GM12878 (cell line): ENCODE results near the gene HLA-F. TPM values are rescaled to one million over a fixed set of nuclear protein-coding genes. Genes with fewer than 3 reads are reported as not detected.

Experiments used
- ATF3 ChIP-seq: IDR thresholded peaks from 2 replicates; pipeline ENCODE4 v1.6.1; 2011; ENCODE audit warnings: low read depth, mild to moderate bottlenecking, low read length, moderate library complexity, borderline replicate concordance; ENCODE audit errors: extremely low read depth
- ATF7 ChIP-seq: fragments of 450-650 bp; IDR thresholded peaks from 2 replicates; pipeline ENCODE4 v1.6.1; 2016; ENCODE audit warnings: low read depth, mild to moderate bottlenecking
- CBFB ChIP-seq: IDR thresholded peaks from 2 replicates; pipeline ENCODE4 v1.6.1; 2016; ENCODE audit warnings: antibody characterized with exemption, low read depth
- CEBPB ChIP-seq, 2 experiments: fragments of 150-350 bp in 1 of 2; IDR thresholded peaks; 2 replicates each; pipeline ENCODE4 v1.6.1; 2012 to 2014; ENCODE audit warnings: low read depth in 2 of 2, low read length in 2 of 2, borderline replicate concordance in 1 of 2, inconsistent platforms in 1 of 2
- CHD1 ChIP-seq: IDR thresholded peaks from 2 replicates; pipeline ENCODE4 v1.6.1; 2012; ENCODE audit warnings: low read depth, low read length, improper control_type of control experiment
- CREB1 ChIP-seq: IDR thresholded peaks from 2 replicates; pipeline ENCODE4 v1.6.1; 2012; ENCODE audit warnings: low read depth, mild to moderate bottlenecking, inconsistent platforms
- EED ChIP-seq: sonication (generic); IDR thresholded peaks from 2 replicates; pipeline ENCODE4 v1.6.1; 2016; ENCODE audit warnings: antibody characterized with exemption, low read depth
- EP300 ChIP-seq, 2 experiments: fragments of 150-350 bp in 1 of 2; IDR thresholded peaks; 2 replicates each; pipeline ENCODE4 v1.6.1; 2011 to 2012; ENCODE audit warnings: low read depth in 2 of 2, low read length in 2 of 2, borderline replicate concordance in 1 of 2, improper control_type of control experiment in 1 of 2, inconsistent platforms in 1 of 2; ENCODE audit not compliant: control insufficient read depth in 1 of 2
- EZH2 ChIP-seq: IDR thresholded peaks from 2 replicates; pipeline ENCODE4 v1.6.1; 2012; ENCODE audit warnings: low read depth, mild to moderate bottlenecking, control low read depth, inconsistent platforms, low read length, borderline replicate concordance; ENCODE audit not compliant: control insufficient read depth
- FOXK2 ChIP-seq: fragments of 450-650 bp; IDR thresholded peaks from 2 replicates; pipeline ENCODE4 v1.6.1; 2017; ENCODE audit warnings: mild to moderate bottlenecking, moderate library complexity
- GABPA ChIP-seq: IDR thresholded peaks from 2 replicates; pipeline ENCODE4 v1.6.1; 2014; ENCODE audit warnings: antibody characterized with exemption, low read depth, mild to moderate bottlenecking, inconsistent platforms
- GATAD2B ChIP-seq: fragments of 450-650 bp; conservative IDR thresholded peaks from 2 replicates; pipeline ENCODE4 v1.6.1; 2017; ENCODE audit warnings: low read depth, mild to moderate bottlenecking, moderate library complexity
- HSF1 ChIP-seq: fragments of 150-350 bp; IDR thresholded peaks from 2 replicates; pipeline ENCODE4 v1.6.1; 2014; ENCODE audit warnings: mild to moderate bottlenecking, low read depth, low read length
- KLF5 ChIP-seq: fragments of 450-650 bp; IDR thresholded peaks from 2 replicates; pipeline ENCODE4 v1.6.1; 2014; ENCODE audit warnings: mild to moderate bottlenecking; ENCODE audit not compliant: partially characterized antibody
- MEF2A ChIP-seq: IDR thresholded peaks from 2 replicates; pipeline ENCODE4 v1.6.1; 2011; ENCODE audit warnings: low read depth, mild to moderate bottlenecking, low read length, moderate library complexity; ENCODE audit not compliant: insufficient read depth
- NRF1 ChIP-seq: conservative IDR thresholded peaks from 2 replicates; pipeline ENCODE4 v1.6.1; 2011; ENCODE audit warnings: mild to moderate bottlenecking, low read depth, low read length, improper control_type of control experiment
- RBBP5 ChIP-seq: fragments of 200-600 bp; sonication (generic); conservative IDR thresholded peaks from 2 replicates; pipeline ENCODE4 v1.6.1; 2016
- RUNX3 ChIP-seq: IDR thresholded peaks from 2 replicates; pipeline ENCODE4 v1.6.1; 2012; ENCODE audit warnings: low read length, inconsistent platforms
- SIX5 ChIP-seq: IDR thresholded peaks from 2 replicates; pipeline ENCODE4 v1.6.1; 2011; ENCODE audit warnings: mild to moderate bottlenecking, low read depth, low read length, moderate library complexity; ENCODE audit not compliant: severe bottlenecking
- SMARCA5 ChIP-seq: fragments of 450-650 bp; IDR thresholded peaks from 2 replicates; pipeline ENCODE4 v1.6.1; 2017; ENCODE audit warnings: mild to moderate bottlenecking
- SMC3 ChIP-seq: IDR thresholded peaks from 2 replicates; pipeline ENCODE4 v1.6.1; 2011; ENCODE audit warnings: low read length, improper control_type of control experiment, borderline replicate concordance
- TCF12 ChIP-seq: IDR thresholded peaks from 2 replicates; pipeline ENCODE4 v1.6.1; 2011; ENCODE audit warnings: low read depth, mild to moderate bottlenecking, low read length
- WRNIP1 ChIP-seq: IDR thresholded peaks from 2 replicates; pipeline ENCODE4 v1.6.1; 2011; ENCODE audit warnings: low read depth, low read length, improper control_type of control experiment, borderline replicate concordance
- ZNF207 ChIP-seq: fragments of 450-650 bp; IDR thresholded peaks from 2 replicates; pipeline ENCODE4 v1.6.1; 2014; ENCODE audit warnings: antibody characterized with exemption, mild to moderate bottlenecking, borderline replicate concordance
- ZNF217 ChIP-seq: fragments of 450-650 bp; IDR thresholded peaks from 2 replicates; pipeline ENCODE4 v1.6.1; 2017; ENCODE audit warnings: antibody characterized with exemption, mild to moderate bottlenecking
- ZSCAN29 ChIP-seq: fragments of 450-650 bp; IDR thresholded peaks from 2 replicates; pipeline ENCODE4 v1.6.1; 2017; ENCODE audit warnings: mild to moderate bottlenecking, moderate library complexity
- ZZZ3 ChIP-seq: IDR thresholded peaks from 2 replicates; pipeline ENCODE4 v1.6.1; 2011; ENCODE audit warnings: low read depth; ENCODE audit not compliant: control insufficient read depth, insufficient read length
- polyA plus RNA-seq, 11 experiments: library from polyadenylated mRNA; depleted of rRNA in 4 of 11; unstranded in 6 of 11; stranded (reverse) in 5 of 11; fragments of >200 nt; fragmentation: Nextera tagmentation in 4 of 11; fragmentation: Illumina TruSeq in 1 of 11; extraction: Ambion mirVana in 4 of 11; extraction: Trizol in 1 of 11; gene quantifications; 1 replicate in 1 of 11; 2 replicates in 10 of 11; pipeline versions ENCODE4 v1.2.1 to v1.2.3, GENCODE V29; 2011 to 2016; ENCODE audit warnings: inconsistent platforms in 2 of 11, missing spikeins in 2 of 11, low read depth in 1 of 11
- total RNA-seq, 4 experiments: library from RNA; depleted of rRNA in 3 of 4; stranded (reverse); fragments of >200 nt in 3 of 4; fragmentation: Illumina TruSeq in 1 of 4; extraction: Trizol in 1 of 4; gene quantifications; 2 replicates each; pipeline versions ENCODE4 v1.2.1 to v1.2.3, GENCODE V29; 2013 to 2021
- TF ChIP-seq, protein P1 (sequence below): fragments of 450-650 bp; formaldehyde crosslinking; IDR thresholded peaks from 2 replicates; pipeline ENCODE4 v1.5.0; 2022; ENCODE audit warnings: mild to moderate bottlenecking, missing genetic modification characterization

The HLA-F gene
- total and polyA plus RNA-seq, 10 of the 15 experiments (the other 5 are each of a cell fraction or from before 2014, with no cell fraction given), result 30.1 to 342 (median 145) TPM

- TF ChIP-seq CEBPB (IDR thresholded peaks at IDR 0.05; ENCODE audit: borderline replicate concordance in 1 of 2, low read depth in 2 of 2, low read length in 2 of 2), result peak in 1 of 2 experiments; percentile 86; a peak in 1 of 4 replicates
- TF ChIP-seq RUNX3, result no peak
- TF ChIP-seq SIX5, result no peak
- TF ChIP-seq FOXK2, result no peak
- no peak for TF ChIP-seq NRF1
- TF ChIP-seq ZNF207, result peak; percentile 51; the same call in 1 of the 2 replicates
- no peak for TF ChIP-seq ZNF217
- TF ChIP-seq RBBP5, result no peak
- peak; percentile 68; the same call in 1 of the 2 replicates for TF ChIP-seq WRNIP1
- no peak for TF ChIP-seq TCF12
- TF ChIP-seq EZH2, result no peak
- no peak for TF ChIP-seq HSF1
- TF ChIP-seq CHD1, result no peak
- TF ChIP-seq ZZZ3, result no peak
- no peak for TF ChIP-seq SMARCA5
- no peak for TF ChIP-seq ATF3
- peak; percentile 97 for TF ChIP-seq CREB1
- no peak for TF ChIP-seq GABPA
- TF ChIP-seq, protein P1, sequence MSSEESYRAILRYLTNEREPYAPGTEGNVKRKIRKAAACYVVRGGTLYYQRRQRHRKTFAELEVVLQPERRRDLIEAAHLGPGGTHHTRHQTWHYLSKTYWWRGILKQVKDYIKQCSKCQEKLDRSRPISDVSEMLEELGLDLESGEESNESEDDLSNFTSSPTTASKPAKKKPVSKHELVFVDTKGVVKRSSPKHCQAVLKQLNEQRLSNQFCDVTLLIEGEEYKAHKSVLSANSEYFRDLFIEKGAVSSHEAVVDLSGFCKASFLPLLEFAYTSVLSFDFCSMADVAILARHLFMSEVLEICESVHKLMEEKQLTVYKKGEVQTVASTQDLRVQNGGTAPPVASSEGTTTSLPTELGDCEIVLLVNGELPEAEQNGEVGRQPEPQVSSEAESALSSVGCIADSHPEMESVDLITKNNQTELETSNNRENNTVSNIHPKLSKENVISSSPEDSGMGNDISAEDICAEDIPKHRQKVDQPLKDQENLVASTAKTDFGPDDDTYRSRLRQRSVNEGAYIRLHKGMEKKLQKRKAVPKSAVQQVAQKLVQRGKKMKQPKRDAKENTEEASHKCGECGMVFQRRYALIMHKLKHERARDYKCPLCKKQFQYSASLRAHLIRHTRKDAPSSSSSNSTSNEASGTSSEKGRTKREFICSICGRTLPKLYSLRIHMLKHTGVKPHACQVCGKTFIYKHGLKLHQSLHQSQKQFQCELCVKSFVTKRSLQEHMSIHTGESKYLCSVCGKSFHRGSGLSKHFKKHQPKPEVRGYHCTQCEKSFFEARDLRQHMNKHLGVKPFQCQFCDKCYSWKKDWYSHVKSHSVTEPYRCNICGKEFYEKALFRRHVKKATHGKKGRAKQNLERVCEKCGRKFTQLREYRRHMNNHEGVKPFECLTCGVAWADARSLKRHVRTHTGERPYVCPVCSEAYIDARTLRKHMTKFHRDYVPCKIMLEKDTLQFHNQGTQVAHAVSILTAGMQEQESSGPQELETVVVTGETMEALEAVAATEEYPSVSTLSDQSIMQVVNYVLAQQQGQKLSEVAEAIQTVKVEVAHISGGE (CRISPR knock-in tag), result no peak
- no peak for TF ChIP-seq ZSCAN29
- no peak for TF ChIP-seq SMC3
- TF ChIP-seq MEF2A, result no peak
- no peak; the same call in 1 of the 2 replicates for TF ChIP-seq GATAD2B
- no peak for TF ChIP-seq KLF5
- TF ChIP-seq EP300 (IDR thresholded peaks at IDR 0.05; ENCODE audit: borderline replicate concordance in 1 of 2, control insufficient read depth in 1 of 2, low read depth in 2 of 2, low read length in 2 of 2), result 0 out of 4 replicates have a peak, but pooled peaks of 1 of the 2 experiments have one; percentile 27
- no peak for TF ChIP-seq ATF7
- 0 out of 2 replicates have a peak, but pooled peaks have one; percentile 47 for TF ChIP-seq EED
- no peak; the same call in 1 of the 2 replicates for TF ChIP-seq CBFB
Measured at GRCh38 chr6:29723262-29723665, at the start of gene HLA-F (continued).
